GM23248 (cell line): ENCODE measurements around the gene R3HDM2.

Source experiments
- EZH2 ChIP-seq: fragments of 200-600 bp; sonication (generic); IDR thresholded peaks from 2 replicates; pipeline ENCODE4 v1.6.1; 2018; ENCODE audit warnings: antibody characterized with exemption, mild to moderate bottlenecking; ENCODE audit not compliant: insufficient read depth, poor library complexity, severe bottlenecking
- EZH2phosphoT487 ChIP-seq: fragments of 200-600 bp; sonication (generic); IDR thresholded peaks from 2 replicates; pipeline ENCODE4 v1.6.1; 2018; ENCODE audit warnings: antibody characterized with exemption, moderate library complexity, mild to moderate bottlenecking, low read depth; ENCODE audit not compliant: insufficient read depth

DNA sequence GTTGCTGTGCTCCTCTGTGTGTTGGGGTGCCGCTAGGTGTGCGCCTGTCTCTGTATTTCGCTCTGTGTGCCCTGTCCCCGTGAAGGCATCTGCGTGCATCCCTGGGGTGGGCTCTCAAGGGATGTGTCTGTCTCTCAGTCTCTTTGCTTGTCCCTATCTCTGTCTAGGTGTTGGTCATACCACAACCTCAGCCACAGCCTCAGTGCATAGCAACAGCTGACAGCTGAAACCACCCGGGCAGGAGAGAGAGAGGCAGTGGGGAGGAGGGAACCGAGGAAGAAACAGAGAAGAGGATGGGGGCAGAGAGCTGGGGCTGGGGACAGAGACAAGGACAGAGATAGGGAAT lies 215.2 kb downstream of the R3HDM2 start:
- TF ChIP-seq EZH2phosphoT487 (no peak), EZH2 (no peak)
